ENCODE results near the gene ATAD3B. TPM values are rescaled to one million over a fixed set of nuclear protein-coding genes. Genes with fewer than 3 reads are reported as not detected.

The ATAD3B gene
- total and polyA plus RNA-seq, 2 of the 13 experiments (the other 11 are each of a cell fraction or from before 2014, with no cell fraction given) = 9.6 to 31.1 TPM

DNA sequence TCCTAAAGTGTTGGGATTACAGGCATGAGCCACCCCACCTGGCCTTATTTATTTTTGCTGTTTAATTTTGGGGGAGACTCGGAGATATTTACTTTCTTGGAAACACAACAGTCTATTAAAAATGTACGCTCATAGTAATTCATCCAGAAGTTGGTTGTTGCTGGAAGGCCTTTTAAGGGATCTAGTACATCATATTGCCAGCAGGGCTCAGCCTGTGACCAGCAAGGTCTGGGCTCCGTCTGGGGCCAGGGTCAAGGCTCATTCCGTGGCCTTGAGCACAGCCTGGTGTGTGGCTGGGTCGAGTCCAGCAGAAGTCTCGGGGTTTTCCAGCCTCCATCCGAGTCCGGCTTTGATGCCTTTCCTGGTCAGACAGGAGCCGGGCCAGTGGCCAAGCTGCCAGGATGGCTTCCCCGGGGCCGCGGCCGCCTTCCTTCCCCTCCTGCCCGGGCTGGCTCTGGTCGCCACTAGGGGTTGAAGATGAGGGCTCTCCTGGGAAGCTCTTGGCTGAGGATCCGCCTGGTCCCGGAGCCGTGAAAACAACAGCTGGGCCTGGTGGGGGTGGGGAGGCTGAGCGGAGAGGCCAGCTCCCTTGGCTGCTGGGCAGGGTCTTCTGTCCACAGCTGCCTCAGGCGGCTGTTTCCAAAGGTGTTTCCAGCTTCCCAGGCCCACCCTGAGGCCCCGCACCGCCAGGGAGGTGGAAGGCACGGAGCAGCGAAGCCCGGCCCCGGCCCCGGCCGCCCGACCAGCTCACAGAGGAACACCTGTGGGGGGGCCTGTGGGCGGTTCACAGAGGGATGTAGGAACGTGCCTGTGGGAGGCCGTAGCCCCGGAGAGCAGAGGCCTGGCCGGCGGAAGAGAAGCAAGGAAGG is 41.2 kb upstream of the ATAD3B start (continued):
- peak; percentile 38 for TF ChIP-seq ZSCAN25 (CRISPR knock-in tag; IDR thresholded peaks at IDR 0.05)
- no peak for TF ChIP-seq ETV6 (CRISPR knock-in tag; conservative IDR thresholded peaks at IDR 0.05)
- TF ChIP-seq, protein P1, sequence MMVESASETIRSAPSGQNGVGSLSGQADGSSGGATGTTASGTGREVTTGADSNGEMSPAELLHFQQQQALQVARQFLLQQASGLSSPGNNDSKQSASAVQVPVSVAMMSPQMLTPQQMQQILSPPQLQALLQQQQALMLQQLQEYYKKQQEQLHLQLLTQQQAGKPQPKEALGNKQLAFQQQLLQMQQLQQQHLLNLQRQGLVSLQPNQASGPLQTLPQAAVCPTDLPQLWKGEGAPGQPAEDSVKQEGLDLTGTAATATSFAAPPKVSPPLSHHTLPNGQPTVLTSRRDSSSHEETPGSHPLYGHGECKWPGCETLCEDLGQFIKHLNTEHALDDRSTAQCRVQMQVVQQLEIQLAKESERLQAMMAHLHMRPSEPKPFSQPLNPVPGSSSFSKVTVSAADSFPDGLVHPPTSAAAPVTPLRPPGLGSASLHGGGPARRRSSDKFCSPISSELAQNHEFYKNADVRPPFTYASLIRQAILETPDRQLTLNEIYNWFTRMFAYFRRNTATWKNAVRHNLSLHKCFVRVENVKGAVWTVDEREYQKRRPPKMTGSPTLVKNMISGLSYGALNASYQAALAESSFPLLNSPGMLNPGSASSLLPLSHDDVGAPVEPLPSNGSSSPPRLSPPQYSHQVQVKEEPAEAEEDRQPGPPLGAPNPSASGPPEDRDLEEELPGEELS (CRISPR knock-in tag; IDR thresholded peaks at IDR 0.05) = peak; percentile 11; the same call in 1 of the 2 replicates
- TF ChIP-seq POLR2G (IDR thresholded peaks at IDR 0.05; ENCODE audit: low read depth, low read length) = peak; percentile 81
- no peak for TF ChIP-seq TCF12 (IDR thresholded peaks at IDR 0.05)
- TF ChIP-seq TCF12 (CRISPR knock-in tag; IDR thresholded peaks at IDR 0.05) = no peak
- no peak for TF ChIP-seq PLRG1 (conservative IDR thresholded peaks at IDR 0.05)
- peak; percentile 51; the same call in 1 of the 2 replicates for TF ChIP-seq ZNF501 (CRISPR knock-in tag; IDR thresholded peaks at IDR 0.05)
- no peak for TF ChIP-seq ZNF746 (CRISPR knock-in tag; IDR thresholded peaks at IDR 0.05)
- no peak for TF ChIP-seq RFX1 (IDR thresholded peaks at IDR 0.05)
- TF ChIP-seq, protein P2, sequence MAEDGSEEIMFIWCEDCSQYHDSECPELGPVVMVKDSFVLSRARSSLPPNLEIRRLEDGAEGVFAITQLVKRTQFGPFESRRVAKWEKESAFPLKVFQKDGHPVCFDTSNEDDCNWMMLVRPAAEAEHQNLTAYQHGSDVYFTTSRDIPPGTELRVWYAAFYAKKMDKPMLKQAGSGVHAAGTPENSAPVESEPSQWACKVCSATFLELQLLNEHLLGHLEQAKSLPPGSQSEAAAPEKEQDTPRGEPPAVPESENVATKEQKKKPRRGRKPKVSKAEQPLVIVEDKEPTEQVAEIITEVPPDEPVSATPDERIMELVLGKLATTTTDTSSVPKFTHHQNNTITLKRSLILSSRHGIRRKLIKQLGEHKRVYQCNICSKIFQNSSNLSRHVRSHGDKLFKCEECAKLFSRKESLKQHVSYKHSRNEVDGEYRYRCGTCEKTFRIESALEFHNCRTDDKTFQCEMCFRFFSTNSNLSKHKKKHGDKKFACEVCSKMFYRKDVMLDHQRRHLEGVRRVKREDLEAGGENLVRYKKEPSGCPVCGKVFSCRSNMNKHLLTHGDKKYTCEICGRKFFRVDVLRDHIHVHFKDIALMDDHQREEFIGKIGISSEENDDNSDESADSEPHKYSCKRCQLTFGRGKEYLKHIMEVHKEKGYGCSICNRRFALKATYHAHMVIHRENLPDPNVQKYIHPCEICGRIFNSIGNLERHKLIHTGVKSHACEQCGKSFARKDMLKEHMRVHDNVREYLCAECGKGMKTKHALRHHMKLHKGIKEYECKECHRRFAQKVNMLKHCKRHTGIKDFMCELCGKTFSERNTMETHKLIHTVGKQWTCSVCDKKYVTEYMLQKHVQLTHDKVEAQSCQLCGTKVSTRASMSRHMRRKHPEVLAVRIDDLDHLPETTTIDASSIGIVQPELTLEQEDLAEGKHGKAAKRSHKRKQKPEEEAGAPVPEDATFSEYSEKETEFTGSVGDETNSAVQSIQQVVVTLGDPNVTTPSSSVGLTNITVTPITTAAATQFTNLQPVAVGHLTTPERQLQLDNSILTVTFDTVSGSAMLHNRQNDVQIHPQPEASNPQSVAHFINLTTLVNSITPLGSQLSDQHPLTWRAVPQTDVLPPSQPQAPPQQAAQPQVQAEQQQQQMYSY (CRISPR knock-in tag; IDR thresholded peaks at IDR 0.05) = no peak; the same call in 1 of the 2 replicates
- no peak for TF ChIP-seq ZNF232 (CRISPR knock-in tag; IDR thresholded peaks at IDR 0.05; ENCODE audit: borderline replicate concordance)
- no peak for TF ChIP-seq ZNF557 (CRISPR knock-in tag; IDR thresholded peaks at IDR 0.05)
- TF ChIP-seq CENPT (CRISPR knock-in tag; IDR thresholded peaks at IDR 0.05; ENCODE audit: low read depth) = no peak
- TF ChIP-seq GATAD1 (CRISPR knock-in tag; IDR thresholded peaks at IDR 0.05) = peak; percentile 38; the same call in 1 of the 2 replicates
- TF ChIP-seq EZH2 (conservative IDR thresholded peaks at IDR 0.05; ENCODE audit: low read depth, low read length) = no peak
- TF ChIP-seq, protein P3, sequence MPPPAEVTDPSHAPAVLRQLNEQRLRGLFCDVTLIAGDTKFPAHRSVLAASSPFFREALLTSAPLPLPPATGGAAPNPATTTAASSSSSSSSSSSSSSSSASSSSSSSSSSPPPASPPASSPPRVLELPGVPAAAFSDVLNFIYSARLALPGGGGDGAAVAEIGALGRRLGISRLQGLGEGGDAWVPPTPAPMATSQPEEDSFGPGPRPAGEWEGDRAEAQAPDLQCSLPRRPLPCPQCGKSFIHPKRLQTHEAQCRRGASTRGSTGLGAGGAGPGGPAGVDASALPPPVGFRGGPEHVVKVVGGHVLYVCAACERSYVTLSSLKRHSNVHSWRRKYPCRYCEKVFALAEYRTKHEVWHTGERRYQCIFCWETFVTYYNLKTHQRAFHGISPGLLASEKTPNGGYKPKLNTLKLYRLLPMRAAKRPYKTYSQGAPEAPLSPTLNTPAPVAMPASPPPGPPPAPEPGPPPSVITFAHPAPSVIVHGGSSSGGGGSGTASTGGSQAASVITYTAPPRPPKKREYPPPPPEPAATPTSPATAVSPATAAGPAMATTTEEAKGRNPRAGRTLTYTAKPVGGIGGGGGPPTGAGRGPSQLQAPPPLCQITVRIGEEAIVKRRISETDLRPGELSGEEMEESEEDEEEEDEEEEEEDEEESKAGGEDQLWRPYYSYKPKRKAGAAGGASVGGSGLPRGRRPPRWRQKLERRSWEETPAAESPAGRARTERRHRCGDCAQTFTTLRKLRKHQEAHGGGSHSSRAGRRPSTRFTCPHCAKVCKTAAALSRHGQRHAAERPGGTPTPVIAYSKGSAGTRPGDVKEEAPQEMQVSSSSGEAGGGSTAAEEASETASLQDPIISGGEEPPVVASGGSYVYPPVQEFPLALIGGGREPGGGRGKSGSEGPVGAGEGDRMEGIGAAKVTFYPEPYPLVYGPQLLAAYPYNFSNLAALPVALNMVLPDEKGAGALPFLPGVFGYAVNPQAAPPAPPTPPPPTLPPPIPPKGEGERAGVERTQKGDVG (CRISPR knock-in tag; IDR thresholded peaks at IDR 0.05; ENCODE audit: borderline replicate concordance) = no peak
- TF ChIP-seq, protein P4, sequence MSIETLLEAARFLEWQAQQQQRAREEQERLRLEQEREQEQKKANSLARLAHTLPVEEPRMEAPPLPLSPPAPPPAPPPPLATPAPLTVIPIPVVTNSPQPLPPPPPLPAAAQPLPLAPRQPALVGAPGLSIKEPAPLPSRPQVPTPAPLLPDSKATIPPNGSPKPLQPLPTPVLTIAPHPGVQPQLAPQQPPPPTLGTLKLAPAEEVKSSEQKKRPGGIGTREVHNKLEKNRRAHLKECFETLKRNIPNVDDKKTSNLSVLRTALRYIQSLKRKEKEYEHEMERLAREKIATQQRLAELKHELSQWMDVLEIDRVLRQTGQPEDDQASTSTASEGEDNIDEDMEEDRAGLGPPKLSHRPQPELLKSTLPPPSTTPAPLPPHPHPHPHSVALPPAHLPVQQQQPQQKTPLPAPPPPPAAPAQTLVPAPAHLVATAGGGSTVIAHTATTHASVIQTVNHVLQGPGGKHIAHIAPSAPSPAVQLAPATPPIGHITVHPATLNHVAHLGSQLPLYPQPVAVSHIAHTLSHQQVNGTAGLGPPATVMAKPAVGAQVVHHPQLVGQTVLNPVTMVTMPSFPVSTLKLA (IDR thresholded peaks at IDR 0.05) = no peak
- no peak for TF ChIP-seq ZNF652 (CRISPR knock-in tag; IDR thresholded peaks at IDR 0.05; ENCODE audit: borderline replicate concordance, low read depth)
- TF ChIP-seq REPIN1 (CRISPR knock-in tag; IDR thresholded peaks at IDR 0.05; ENCODE audit: borderline replicate concordance, low read depth) = no peak; the same call in 1 of the 2 replicates
